ENCODE results near the gene RET.

DNA sequence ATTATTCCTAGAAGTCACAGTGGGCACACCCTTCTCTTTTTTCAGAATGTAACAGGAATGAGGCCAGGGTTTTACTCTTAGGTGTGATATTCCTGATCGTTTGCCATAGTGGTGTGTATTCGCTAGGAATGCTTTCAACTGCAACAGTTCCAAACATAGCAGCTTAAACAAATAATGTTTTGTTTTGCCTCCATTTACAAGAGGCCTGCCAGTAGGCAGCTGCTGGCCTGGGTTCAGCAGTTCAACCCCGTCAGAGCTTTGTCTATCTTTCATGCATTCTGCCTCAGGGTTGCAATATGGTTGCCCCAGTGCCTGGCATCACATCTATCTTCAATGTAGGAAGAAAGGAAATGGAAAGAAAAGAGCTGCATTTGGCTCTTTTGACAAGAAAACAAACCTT is 21.7 kb upstream of the RET start:
- TF ChIP-seq, protein P1, sequence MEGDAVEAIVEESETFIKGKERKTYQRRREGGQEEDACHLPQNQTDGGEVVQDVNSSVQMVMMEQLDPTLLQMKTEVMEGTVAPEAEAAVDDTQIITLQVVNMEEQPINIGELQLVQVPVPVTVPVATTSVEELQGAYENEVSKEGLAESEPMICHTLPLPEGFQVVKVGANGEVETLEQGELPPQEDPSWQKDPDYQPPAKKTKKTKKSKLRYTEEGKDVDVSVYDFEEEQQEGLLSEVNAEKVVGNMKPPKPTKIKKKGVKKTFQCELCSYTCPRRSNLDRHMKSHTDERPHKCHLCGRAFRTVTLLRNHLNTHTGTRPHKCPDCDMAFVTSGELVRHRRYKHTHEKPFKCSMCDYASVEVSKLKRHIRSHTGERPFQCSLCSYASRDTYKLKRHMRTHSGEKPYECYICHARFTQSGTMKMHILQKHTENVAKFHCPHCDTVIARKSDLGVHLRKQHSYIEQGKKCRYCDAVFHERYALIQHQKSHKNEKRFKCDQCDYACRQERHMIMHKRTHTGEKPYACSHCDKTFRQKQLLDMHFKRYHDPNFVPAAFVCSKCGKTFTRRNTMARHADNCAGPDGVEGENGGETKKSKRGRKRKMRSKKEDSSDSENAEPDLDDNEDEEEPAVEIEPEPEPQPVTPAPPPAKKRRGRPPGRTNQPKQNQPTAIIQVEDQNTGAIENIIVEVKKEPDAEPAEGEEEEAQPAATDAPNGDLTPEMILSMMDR (IDR thresholded peaks at IDR 0.05): no peak
- no peak for TF ChIP-seq POLR2A (IDR thresholded peaks at IDR 0.05)

Data from thyroid gland (tissue), 4 donors.